ENCODE measurements around the gene SPATA4.
A peak's percentile ranks its signal among the peaks of the same experiment; 100 is the strongest.
"Not testable (repeated sequence)": the region's sequence is repeated elsewhere in the genome, so short reads cannot be mapped to it uniquely, and the experiment has no call there.

Gene SPATA4

GRCh38 chr4:176195184-176195978 lies at the start of gene SPATA4:
SPATA4 (minus strand) TSS chr4:176195585; CDS start chr4:176195562, 23 bp downstream.
- DNase-seq: peak; percentile 91 to 93

DNA sequence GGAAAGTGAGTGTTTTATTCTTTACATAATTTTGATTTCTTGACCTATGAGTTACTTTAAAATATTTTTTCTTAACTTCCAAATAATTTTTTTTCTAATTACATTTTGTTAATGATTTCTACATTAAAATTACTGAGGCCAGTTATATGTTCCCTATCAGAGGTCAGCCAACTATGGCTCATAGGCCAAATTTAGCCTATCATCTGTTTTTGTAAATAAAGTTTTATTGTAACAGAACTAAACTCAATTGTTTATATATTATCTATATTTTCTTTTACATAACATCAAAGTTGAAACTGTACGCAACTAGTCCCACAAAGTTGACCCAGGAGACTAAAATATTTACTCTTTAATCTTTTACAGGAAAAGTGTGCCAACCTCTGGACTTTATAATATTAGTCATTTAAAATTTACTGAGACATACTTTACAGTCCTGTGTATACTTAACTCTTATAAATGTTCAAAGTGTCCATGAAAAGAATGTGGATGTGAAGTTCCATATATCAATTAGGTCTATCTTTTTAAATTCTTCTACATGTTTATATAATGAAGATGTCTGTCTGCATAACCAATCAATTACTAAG lies 47.5 kb upstream of the SPATA4 start:
- no peak for DNase-seq

DNA sequence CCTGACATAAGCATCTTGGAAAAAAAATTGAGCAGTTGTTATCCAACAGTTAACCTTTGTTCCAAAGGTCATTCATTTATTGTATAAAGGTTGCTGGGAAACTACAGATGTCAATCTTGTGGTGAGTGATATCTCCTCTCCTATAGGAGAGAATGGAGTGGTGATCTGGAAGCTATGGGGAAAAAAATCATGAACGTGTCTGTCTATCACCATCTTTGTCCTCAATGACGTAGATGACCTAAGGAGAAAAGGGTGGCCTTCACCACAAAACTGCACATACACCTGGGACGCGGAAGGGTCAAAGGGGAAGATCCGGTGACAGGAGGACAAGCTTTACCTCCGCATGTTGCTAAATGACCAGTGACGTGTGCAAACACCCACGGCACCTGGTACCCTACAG lies 46.3 kb upstream of the SPATA4 start:
- DNase-seq: no peak

- DNase-seq: no peak
Measured at GRCh38 chr4:176238826-176239225, 43.4 kb upstream of the SPATA4 start.

DNA sequence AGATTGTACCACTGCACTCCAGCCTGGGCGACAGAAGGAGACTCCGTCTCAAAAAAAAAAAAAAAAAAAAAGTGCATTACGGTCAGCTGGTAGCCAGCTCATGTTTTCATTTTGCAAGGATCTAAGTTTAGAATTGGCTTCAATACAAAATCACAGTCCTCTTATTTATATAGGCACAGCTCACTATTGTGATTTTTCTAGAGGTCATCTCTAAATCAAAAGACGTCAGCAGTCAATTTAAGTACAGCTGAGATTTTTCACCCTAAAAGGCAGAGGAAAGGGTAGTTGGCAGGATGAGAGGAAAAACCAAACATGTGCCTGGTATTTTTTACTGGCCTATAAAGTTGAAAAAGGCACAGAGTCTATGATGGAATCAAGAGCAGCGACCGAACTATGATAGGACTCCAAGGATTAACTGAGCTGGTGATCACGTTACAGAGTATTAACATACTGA lies 42.8 kb upstream of the SPATA4 start:
- DNase-seq: no peak

DNA sequence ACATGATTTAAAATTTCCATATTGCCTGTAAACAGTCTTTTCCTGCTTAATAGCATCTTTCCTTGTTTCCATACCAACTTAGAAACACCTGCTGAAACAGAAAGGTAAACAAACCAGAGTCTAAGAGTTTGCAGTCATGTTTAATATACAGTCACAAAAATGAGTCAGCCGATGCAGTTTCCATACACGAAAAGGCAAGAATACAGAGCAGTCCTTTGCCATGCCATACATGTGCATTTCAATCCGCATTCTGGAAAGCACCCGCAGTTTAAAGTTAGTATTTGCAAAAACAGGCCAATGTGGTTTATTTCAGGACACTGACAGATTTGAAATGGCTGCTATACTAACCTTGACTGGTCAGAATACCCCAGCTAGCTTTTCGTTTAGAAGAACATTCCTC lies 41.6 kb upstream of the SPATA4 start:
- DNase-seq: no peak

GRCh38 chr4:176230836-176231235 lies 35.5 kb upstream of the SPATA4 start:
- no peak for DNase-seq

GRCh38 chr4:176229645-176230044 lies 34.3 kb upstream of the SPATA4 start:
- DNase-seq: no peak

GRCh38 chr4:176226736-176227135 lies 31.4 kb upstream of the SPATA4 start:
- DNase-seq: no peak

GRCh38 chr4:176223561-176223960 lies 28.2 kb upstream of the SPATA4 start:
- DNase-seq: no peak

DNA sequence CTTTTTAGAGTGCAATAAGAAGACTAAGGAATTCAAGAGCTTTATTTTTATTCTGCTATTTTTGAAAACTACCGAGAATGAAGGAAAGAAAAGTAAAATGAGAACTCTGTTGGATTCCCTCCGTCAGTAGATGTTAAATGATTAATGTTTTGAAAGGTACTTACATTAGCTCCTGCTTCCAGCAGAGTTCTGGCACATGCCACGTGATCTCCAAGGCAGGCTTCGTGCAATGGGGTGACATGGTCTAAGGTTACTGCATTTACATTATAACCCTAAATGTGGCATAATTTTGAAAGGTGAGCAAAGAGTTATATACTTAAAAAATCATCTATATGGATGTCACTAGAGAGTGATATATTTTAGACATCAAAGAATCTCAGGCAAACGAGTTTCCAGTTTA lies 26.8 kb upstream of the SPATA4 start:
- DNase-seq: no peak

DNA sequence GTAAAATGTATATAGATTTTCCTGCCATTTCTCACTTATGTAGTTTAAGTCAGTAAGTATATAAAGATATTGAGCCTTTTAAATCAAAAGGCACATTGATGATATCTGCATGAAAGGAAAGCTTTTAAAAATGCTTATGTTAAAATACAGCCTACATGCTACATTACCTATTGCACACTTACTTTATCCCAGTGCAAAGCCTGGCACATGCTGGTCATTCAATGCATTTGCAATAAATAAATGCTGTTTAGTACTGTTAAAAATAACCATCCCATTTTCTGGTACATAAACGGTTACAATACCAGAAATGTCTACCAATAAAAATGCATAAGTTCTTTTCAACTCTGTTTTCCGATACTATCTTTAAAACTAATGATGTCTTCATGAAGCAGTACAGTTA lies 22.1 kb upstream of the SPATA4 start:
- DNase-seq: no peak

GRCh38 chr4:176212351-176212750 lies 17.0 kb upstream of the SPATA4 start:
- DNase-seq: not testable (repeated sequence)

- no peak for DNase-seq
Measured at GRCh38 chr4:176210579-176211296, 15.4 kb upstream of the SPATA4 start.

GRCh38 chr4:176210101-176210500 lies 14.7 kb upstream of the SPATA4 start:
- DNase-seq: no peak

GRCh38 chr4:176209535-176209934 lies 14.2 kb upstream of the SPATA4 start:
- no peak for DNase-seq

GRCh38 chr4:176207839-176208238 lies 12.5 kb upstream of the SPATA4 start:
- no peak for DNase-seq

GRCh38 chr4:176205299-176205698 lies 9.9 kb upstream of the SPATA4 start:
- no peak for DNase-seq

DNA sequence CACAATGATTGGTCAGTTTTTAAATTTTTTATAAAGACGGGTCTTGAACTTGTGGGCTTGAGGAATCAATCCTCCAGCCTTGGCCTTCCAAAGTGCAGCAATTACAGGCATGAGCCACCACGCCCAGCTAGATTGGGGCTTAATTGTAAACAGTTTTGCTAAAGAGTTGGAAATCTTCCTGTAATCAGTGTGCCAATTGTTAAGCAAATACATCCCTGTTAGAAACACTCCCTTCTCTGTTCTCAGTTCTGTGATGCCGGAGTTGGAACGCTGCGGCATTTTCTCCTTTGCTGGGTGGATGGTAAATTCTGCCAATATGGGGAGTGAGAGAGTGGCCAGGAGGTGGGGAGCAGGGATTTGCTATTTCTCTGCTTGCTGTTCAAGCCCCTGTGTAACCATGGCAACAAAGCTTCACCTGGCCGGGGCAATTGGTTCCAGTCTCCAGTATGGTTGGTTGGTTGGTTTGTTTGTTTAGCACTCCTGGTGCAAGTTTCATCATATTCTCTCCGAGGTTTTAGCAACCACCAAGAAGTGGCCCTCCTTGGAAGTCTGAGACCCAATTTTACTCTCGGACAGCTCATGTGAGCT lies 3.0 kb upstream of the SPATA4 start:
- DNase-seq: no peak

DNA sequence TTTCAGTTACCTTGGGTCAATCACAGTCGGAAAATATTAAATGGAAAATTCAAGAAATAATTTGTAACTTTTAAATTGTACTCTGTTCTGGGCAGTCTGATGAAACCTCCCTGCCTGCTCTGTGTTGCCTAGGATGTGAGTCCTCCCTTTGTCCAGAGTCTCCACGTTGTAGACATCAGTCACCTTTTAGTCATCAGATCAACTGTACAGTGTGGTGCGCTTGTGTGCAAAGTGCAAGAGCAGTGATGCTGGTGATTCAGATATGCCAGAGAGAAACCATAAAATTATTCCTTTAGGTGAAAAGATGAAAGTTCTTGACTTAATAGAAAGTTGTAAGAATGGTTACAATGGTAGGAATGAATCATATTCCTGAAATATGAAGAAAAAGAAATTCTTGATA lies 1.4 kb downstream of the SPATA4 start:
- no peak for DNase-seq

- DNase-seq: no peak
Measured at GRCh38 chr4:176193126-176193525, 2.3 kb downstream of the SPATA4 start.

GRCh38 chr4:176191974-176192373 lies 3.4 kb downstream of the SPATA4 start:
- DNase-seq: no peak
